ENCODE data around the gene PPP1R9B.

PPP1R9B gene

GRCh38 chr17:50136096-50136687 is 14.3 kb downstream of the PPP1R9B start:
- H3K27ac ChIP-seq (ENCODE audit: low read depth, low read length), result no peak overlapping the region
- H3K4me1 ChIP-seq (ENCODE audit: control insufficient read depth in 5 of 5, insufficient read depth in 5 of 5, low read length in 5 of 5), result peaks cover 2 to 23% (median 18%) of the 10 kb centered on the region in 5 donors
- no peak overlapping the region for H3K4me3 ChIP-seq (ENCODE audit: low read depth in 1 of 5, low read length in 5 of 5)
- no peaks in the 10 kb centered on the region for H3K9me3 ChIP-seq (ENCODE audit: control insufficient read depth in 5 of 5, low read length in 5 of 5)
- H3K9ac ChIP-seq (ENCODE audit: low read length in 5 of 5), result no peak overlapping the region
- H3K36me3 ChIP-seq (ENCODE audit: control insufficient read depth in 5 of 5, insufficient read depth in 5 of 5, low read length in 5 of 5), result peaks cover 0 to 69% (median 64%) of the 10 kb centered on the region in 5 donors
- H3K27me3 ChIP-seq (ENCODE audit: control insufficient read depth in 5 of 5, insufficient read depth in 4 of 5, low read length in 5 of 5), result no peaks in the 10 kb centered on the region

- Histone ChIP-seq H3K27ac (ENCODE audit: low read depth, low read length) (no peak overlapping the region), H3K36me3 (ENCODE audit: control insufficient read depth in 5 of 5, insufficient read depth in 5 of 5, low read length in 5 of 5) (peaks cover 0 to 62% (median 58%) of the 10 kb centered on the region in 5 donors), H3K9ac (ENCODE audit: low read length in 5 of 5) (no peak overlapping the region)
Measured at GRCh38 chr17:50135316-50136095, 15.0 kb downstream of the PPP1R9B start.

DNA sequence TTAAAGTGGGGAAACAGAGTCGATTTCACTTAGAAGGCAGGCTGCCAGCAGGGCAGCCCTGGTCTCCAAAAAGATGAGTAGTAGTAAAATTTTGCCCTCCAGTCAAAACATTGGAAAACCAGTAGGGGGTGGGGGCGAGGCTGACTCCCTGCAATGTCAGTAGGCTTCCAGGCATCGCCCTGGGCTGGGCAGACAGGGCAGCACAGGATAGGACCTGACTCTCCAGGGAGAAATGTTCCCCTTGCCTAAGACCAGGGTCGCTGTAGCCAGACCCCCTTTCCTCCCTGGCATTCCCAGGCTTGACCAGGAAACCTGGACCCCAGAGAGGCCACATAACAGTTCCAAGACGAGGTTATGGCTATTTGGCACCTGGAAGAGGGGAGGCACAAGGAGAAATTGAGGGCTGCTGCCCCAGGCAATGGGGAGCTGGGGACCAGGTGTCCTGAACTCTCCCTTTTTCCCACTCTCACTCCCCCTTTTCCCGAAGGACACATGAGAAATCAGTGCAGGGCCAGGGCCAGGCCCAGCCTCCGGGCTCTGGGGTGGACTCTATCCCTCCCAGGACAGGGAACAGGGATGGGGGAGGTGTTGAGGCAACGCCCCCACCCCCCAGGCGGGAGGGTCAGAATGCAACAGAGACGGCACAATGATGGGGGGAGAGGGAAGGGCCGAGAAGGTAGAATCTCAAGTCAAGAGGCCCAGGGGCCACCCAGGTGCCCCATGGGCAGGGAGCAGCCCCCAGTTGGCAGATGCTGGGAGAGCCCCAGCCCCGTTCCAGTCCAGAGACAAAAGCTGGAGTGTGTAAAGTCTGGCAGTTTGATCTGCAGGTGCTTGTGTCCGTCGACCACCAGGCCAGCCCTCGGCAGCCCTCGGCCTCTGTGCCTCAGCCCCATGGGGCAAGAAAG is 16.0 kb downstream of the PPP1R9B start:
- no peak overlapping the region for H3K4me3 ChIP-seq (ENCODE audit: low read depth in 1 of 5, low read length in 5 of 5)
- H3K27ac ChIP-seq (ENCODE audit: low read depth, low read length), result no peak overlapping the region
- peaks cover 2 to 15% (median 12%) of the 10 kb centered on the region in 5 donors for H3K4me1 ChIP-seq (ENCODE audit: control insufficient read depth in 5 of 5, insufficient read depth in 5 of 5, low read length in 5 of 5)
- no peaks in the 10 kb centered on the region for H3K9me3 ChIP-seq (ENCODE audit: control insufficient read depth in 5 of 5, low read length in 5 of 5)
- H3K36me3 ChIP-seq (ENCODE audit: control insufficient read depth in 5 of 5, insufficient read depth in 5 of 5, low read length in 5 of 5), result peaks cover 0 to 52% (median 49%) of the 10 kb centered on the region in 5 donors
- H3K27me3 ChIP-seq (ENCODE audit: control insufficient read depth in 5 of 5, insufficient read depth in 4 of 5, low read length in 5 of 5), result peaks cover 0 to 7% (median 0%) of the 10 kb centered on the region in 5 donors
- no peak overlapping the region for H3K9ac ChIP-seq (ENCODE audit: low read length in 5 of 5)

More at GRCh38 chr17:50135316-50136095, 15.0 kb downstream of the PPP1R9B start:
- peaks cover 0 to 4% (median 0%) of the 10 kb centered on the region in 5 donors for H3K27me3 ChIP-seq (ENCODE audit: control insufficient read depth in 5 of 5, insufficient read depth in 4 of 5, low read length in 5 of 5)
- peaks cover 2 to 17% (median 13%) of the 10 kb centered on the region in 5 donors for H3K4me1 ChIP-seq (ENCODE audit: control insufficient read depth in 5 of 5, insufficient read depth in 5 of 5, low read length in 5 of 5)
- H3K4me3 ChIP-seq (ENCODE audit: low read depth in 1 of 5, low read length in 5 of 5), result no peak overlapping the region
- H3K9me3 ChIP-seq (ENCODE audit: control insufficient read depth in 5 of 5, low read length in 5 of 5), result no peaks in the 10 kb centered on the region

- Histone ChIP-seq H3K4me3 (ENCODE audit: low read depth in 1 of 5, low read length in 5 of 5) (no peak overlapping the region), H3K9me3 (ENCODE audit: control insufficient read depth in 5 of 5, low read length in 5 of 5) (no peaks in the 10 kb centered on the region), H3K4me1 (ENCODE audit: control insufficient read depth in 5 of 5, insufficient read depth in 5 of 5, low read length in 5 of 5) (peaks cover 2 to 19% (median 13%) of the 10 kb centered on the region in 5 donors), H3K9ac (ENCODE audit: low read length in 5 of 5) (no peak overlapping the region), H3K36me3 (ENCODE audit: control insufficient read depth in 5 of 5, insufficient read depth in 5 of 5, low read length in 5 of 5) (peaks cover 0 to 45% (median 42%) of the 10 kb centered on the region in 5 donors), H3K27ac (ENCODE audit: low read depth, low read length) (no peak overlapping the region), H3K27me3 (ENCODE audit: control insufficient read depth in 5 of 5, insufficient read depth in 4 of 5, low read length in 5 of 5) (peaks cover 0 to 9% (median 2%) of the 10 kb centered on the region in 5 donors)
Measured at GRCh38 chr17:50133769-50134099, 16.7 kb downstream of the PPP1R9B start.

GRCh38 chr17:50133028-50133768 is 17.3 kb downstream of the PPP1R9B start:
- Histone ChIP-seq H3K27ac (ENCODE audit: low read depth, low read length) (no peak overlapping the region), H3K9ac (ENCODE audit: low read length in 5 of 5) (no peak overlapping the region), H3K36me3 (ENCODE audit: control insufficient read depth in 5 of 5, insufficient read depth in 5 of 5, low read length in 5 of 5) (peaks cover 0 to 40% (median 37%) of the 10 kb centered on the region in 5 donors), H3K27me3 (ENCODE audit: control insufficient read depth in 5 of 5, insufficient read depth in 4 of 5, low read length in 5 of 5) (peaks cover 0 to 13% (median 3%) of the 10 kb centered on the region in 5 donors), H3K4me3 (ENCODE audit: low read depth in 1 of 5, low read length in 5 of 5) (no peak overlapping the region), H3K4me1 (ENCODE audit: control insufficient read depth in 5 of 5, insufficient read depth in 5 of 5, low read length in 5 of 5) (peaks cover 4 to 24% (median 17%) of the 10 kb centered on the region in 5 donors), H3K9me3 (ENCODE audit: control insufficient read depth in 5 of 5, low read length in 5 of 5) (no peaks in the 10 kb centered on the region)

- H3K36me3 ChIP-seq (ENCODE audit: control insufficient read depth in 5 of 5, insufficient read depth in 5 of 5, low read length in 5 of 5), result peaks cover 0 to 30% (median 27%) of the 10 kb centered on the region in 5 donors
- H3K9me3 ChIP-seq (ENCODE audit: control insufficient read depth in 5 of 5, low read length in 5 of 5), result no peaks in the 10 kb centered on the region
- no peak overlapping the region for H3K4me3 ChIP-seq (ENCODE audit: low read depth in 1 of 5, low read length in 5 of 5)
- peaks cover 4 to 31% (median 23%) of the 10 kb centered on the region in 5 donors for H3K4me1 ChIP-seq (ENCODE audit: control insufficient read depth in 5 of 5, insufficient read depth in 5 of 5, low read length in 5 of 5)
- no peak overlapping the region for H3K9ac ChIP-seq (ENCODE audit: low read length in 5 of 5)
- H3K27me3 ChIP-seq (ENCODE audit: control insufficient read depth in 5 of 5, insufficient read depth in 4 of 5, low read length in 5 of 5), result peaks cover 6 to 13% (median 9%) of the 10 kb centered on the region in 5 donors
- no peak overlapping the region for H3K27ac ChIP-seq (ENCODE audit: low read depth, low read length)
Measured at GRCh38 chr17:50132104-50132794, 18.2 kb downstream of the PPP1R9B start.

DNA sequence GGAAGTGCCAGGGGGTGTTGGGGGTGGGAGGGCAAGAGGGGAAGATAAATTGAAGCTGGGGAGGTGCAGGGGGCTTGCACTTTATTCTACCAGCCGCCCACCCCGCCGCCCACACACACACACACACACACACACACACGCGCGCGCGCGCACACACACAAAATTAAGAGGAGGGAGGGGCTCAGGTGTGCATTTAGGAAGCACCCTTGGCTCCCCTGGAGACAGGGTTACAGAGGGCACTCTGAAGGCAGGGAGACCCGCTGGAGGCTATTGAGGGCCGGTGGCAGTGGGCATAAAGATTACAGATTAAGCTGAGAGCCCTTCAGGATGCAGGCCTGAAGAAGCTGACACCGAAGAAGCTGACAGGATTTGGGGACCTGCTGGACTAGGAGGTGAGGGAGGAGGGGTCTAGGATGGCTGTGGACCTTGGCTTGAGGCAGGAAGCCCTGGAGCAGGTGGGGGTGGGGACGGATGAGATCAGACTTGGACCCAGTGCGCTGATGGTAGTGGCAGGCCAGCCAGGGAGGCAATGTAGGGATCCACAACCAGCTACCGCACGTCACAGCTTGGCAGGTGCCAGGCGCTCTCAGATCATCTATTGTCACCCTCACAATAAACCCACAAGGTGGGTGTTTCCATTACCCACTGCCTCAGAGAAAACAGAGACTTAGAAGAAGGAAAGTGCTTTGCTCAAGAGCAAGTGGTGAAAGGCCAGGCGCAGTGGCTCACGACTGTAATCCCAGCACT is 19.7 kb downstream of the PPP1R9B start:
- Histone ChIP-seq H3K4me1 (ENCODE audit: control insufficient read depth in 5 of 5, insufficient read depth in 5 of 5, low read length in 5 of 5) (peaks cover 4 to 31% (median 23%) of the 10 kb centered on the region in 5 donors), H3K9me3 (ENCODE audit: control insufficient read depth in 5 of 5, low read length in 5 of 5) (no peaks in the 10 kb centered on the region), H3K9ac (ENCODE audit: low read length in 5 of 5) (no peak overlapping the region), H3K27ac (ENCODE audit: low read depth, low read length) (no peak overlapping the region), H3K27me3 (ENCODE audit: control insufficient read depth in 5 of 5, insufficient read depth in 4 of 5, low read length in 5 of 5) (peaks cover 6 to 13% (median 9%) of the 10 kb centered on the region in 5 donors), H3K4me3 (ENCODE audit: low read depth in 1 of 5, low read length in 5 of 5) (peak overlapping the region in 1 of 5 donors; percentile 55), H3K36me3 (ENCODE audit: control insufficient read depth in 5 of 5, insufficient read depth in 5 of 5, low read length in 5 of 5) (peaks cover 0 to 15% (median 12%) of the 10 kb centered on the region in 5 donors)

- Histone ChIP-seq H3K36me3 (ENCODE audit: control insufficient read depth in 5 of 5, insufficient read depth in 5 of 5, low read length in 5 of 5) (peaks cover 0 to 9% (median 6%) of the 10 kb centered on the region in 5 donors), H3K9ac (ENCODE audit: low read length in 5 of 5) (peak within 1 kb of the TSS in 1 of 5 donors; percentile 46), H3K4me3 (ENCODE audit: low read depth in 1 of 5, low read length in 5 of 5) (peak within 1 kb of the TSS in 4 of 5 donors; percentile 46 to 55 (median 52)), H3K4me1 (ENCODE audit: control insufficient read depth in 5 of 5, insufficient read depth in 5 of 5, low read length in 5 of 5) (peaks cover 4 to 31% (median 23%) of the 10 kb centered on the region in 5 donors), H3K27ac (ENCODE audit: low read depth, low read length) (no peak within 1 kb of the TSS), H3K9me3 (ENCODE audit: control insufficient read depth in 5 of 5, low read length in 5 of 5) (no peaks in the 10 kb centered on the region), H3K27me3 (ENCODE audit: control insufficient read depth in 5 of 5, insufficient read depth in 4 of 5, low read length in 5 of 5) (peaks cover 6 to 13% (median 9%) of the 10 kb centered on the region in 5 donors)
Measured at GRCh38 chr17:50129728-50130558, 20.5 kb downstream of the PPP1R9B start, which contains the start of gene SAMD14. Gene SAMD14, minus strand, starts transcription at chr17:50130160. Its CDS starts 5,201 bp downstream, at chr17:50124959.

All from subcutaneous abdominal adipose tissue (tissue), 5 donors.